HepG2 (cell line): ENCODE results near the gene CELSR3. TPM values are rescaled to one million over a fixed set of nuclear protein-coding genes. Genes with fewer than 3 reads are reported as not detected.

ENCODE experiments used
- ATAC-seq: fragments of 200-7000 bp; cut with Tn5 transposase; 3 replicates; pipeline ENCODE4 v1.9.1; 2020; ENCODE audit warnings: mild to moderate bottlenecking, moderate library complexity
- BruUV-seq: library from RNA; stranded (reverse); fragments of 400-500 nt; replicated peaks from 2 replicates; lab custom pipeline; 2021; lab: Mats Ljungman, UMichigan
- CTCF ChIA-PET: fragments of 300-600 bp; formaldehyde crosslinking; extraction: SDS; loops from one replicate; lab custom pipeline; 2021; ENCODE audit warnings: low total read pairs, inconsistent platforms, low intra/inter-chr PET ratio; lab: Yijun Ruan, JAX
- POLR2A ChIA-PET: fragments of 350-600 bp; sonication (Branson Sonifier 250); formaldehyde crosslinking; loops from one replicate; lab custom pipeline; 2020; ENCODE audit warnings: antibody characterized with exemption, inconsistent platforms; lab: Yijun Ruan, JAX
- DNase-seq: peaks from one replicate; pipeline ENCODE4 v3.0.0-alpha.2; 2015; ENCODE audit warnings: low spot score
- FAIRE-seq: peaks from 3 replicates; lab custom pipeline; 2011; peaks lifted over from hg19 to GRCh38; lab: Jason Lieb, UNC
- H2AFZ ChIP-seq: one replicate; pipeline ENCODE4 v1.6.1; 2011; ENCODE audit warnings: low read length, inconsistent platforms
- H3K27ac ChIP-seq: fragments of 300-600 bp; 3 replicates; pipeline ENCODE4 v1.8.0; 2011; ENCODE audit warnings: mixed run types, mild to moderate bottlenecking, mixed read lengths, low read length, inconsistent platforms; ENCODE audit not compliant: insufficient read depth; ENCODE audit errors: extremely low read length
- H3K27me3 ChIP-seq, 2 experiments: fragments of 200-600 bp in 1 of 2; 2 replicates in 1 of 2; 3 replicates in 1 of 2; pipeline versions ENCODE4 v1.6.0 to v1.8.0; 2011; ENCODE audit warnings: low read length in 2 of 2, mild to moderate bottlenecking in 2 of 2, moderate library complexity in 2 of 2, inconsistent platforms in 1 of 2; ENCODE audit not compliant: insufficient read depth in 2 of 2, control insufficient read depth in 1 of 2
- H3K36me3 ChIP-seq, 2 experiments: fragments of 200-600 bp in 1 of 2; replicated peaks in 1 of 2; 2 replicates in 1 of 2; 3 replicates in 1 of 2; pipeline versions ENCODE4 v1.5.1 to v1.8.0; 2011; ENCODE audit warnings: low read length in 2 of 2, inconsistent platforms in 1 of 2; ENCODE audit not compliant: insufficient read depth in 2 of 2, control insufficient read depth in 1 of 2
- H3K4me1 ChIP-seq: 2 replicates; pipeline ENCODE4 v1.5.1; 2012; ENCODE audit warnings: low read length, inconsistent platforms; ENCODE audit not compliant: insufficient read depth
- H3K4me2 ChIP-seq: 2 replicates; pipeline ENCODE4 v1.6.0; 2011; ENCODE audit warnings: low read depth, low read length, inconsistent platforms
- H3K4me3 ChIP-seq, 3 experiments: fragments of 200-600 bp in 1 of 3; sonication (generic), shearing (Covaris generic) in 1 of 3; replicated peaks in 1 of 3; 2 replicates each; pipeline ENCODE4 v1.5.1; 2011 to 2016; ENCODE audit warnings: low read length in 3 of 3, inconsistent platforms in 2 of 3, low read depth in 2 of 3, mild to moderate bottlenecking in 2 of 3, control low read depth in 1 of 3, mixed read lengths in 1 of 3; ENCODE audit not compliant: insufficient read depth in 1 of 3
- H3K79me2 ChIP-seq: one replicate; pipeline ENCODE4 v1.6.1; 2011; ENCODE audit warnings: low read length, inconsistent platforms; ENCODE audit not compliant: insufficient read depth
- H3K9ac ChIP-seq: 2 replicates; pipeline ENCODE4 v1.6.0; 2011; ENCODE audit warnings: mild to moderate bottlenecking, low read depth, low read length, inconsistent platforms; ENCODE audit not compliant: insufficient read depth
- H3K9me3 ChIP-seq: 2 replicates; pipeline ENCODE4 v1.5.1; 2012; ENCODE audit warnings: mild to moderate bottlenecking, low read length
- H4K20me1 ChIP-seq: 2 replicates; pipeline ENCODE4 v1.6.0; 2011; ENCODE audit warnings: inconsistent platforms, mild to moderate bottlenecking, low read length, moderate library complexity; ENCODE audit not compliant: insufficient read depth
- AKAP8 ChIP-seq: sonication (generic); formaldehyde crosslinking; IDR thresholded peaks from 2 replicates; pipeline ENCODE4 v1.5.1; 2020; ENCODE audit warnings: mild to moderate bottlenecking, missing genetic modification reagents
- POLR2A ChIP-seq, 2 experiments: IDR thresholded peaks; 2 replicates each; pipeline ENCODE4 v1.6.1; 2011; ENCODE audit warnings: low read depth in 2 of 2, low read length in 2 of 2, mild to moderate bottlenecking in 1 of 2, moderate library complexity in 1 of 2; ENCODE audit not compliant: insufficient read depth in 1 of 2
- POLR2G ChIP-seq: fragments of 200-400 bp; formaldehyde crosslinking; IDR thresholded peaks from 2 replicates; pipeline ENCODE4 v1.6.1; 2018; ENCODE audit warnings: mild to moderate bottlenecking, low read depth, low read length, moderate library complexity
- RAD51 ChIP-seq: fragments of 450-650 bp; IDR thresholded peaks from 2 replicates; pipeline ENCODE4 v1.6.1; 2016; ENCODE audit warnings: borderline replicate concordance
- ZFP90 ChIP-seq: sonication (generic); formaldehyde crosslinking; IDR thresholded peaks from 2 replicates; pipeline ENCODE4 v1.8.0; 2022; ENCODE audit warnings: missing genetic modification reagents, mild to moderate bottlenecking, inconsistent platforms, borderline replicate concordance
- ZNF558 ChIP-seq: sonication (generic); formaldehyde crosslinking; IDR thresholded peaks from 2 replicates; pipeline ENCODE4 v1.9.0; 2022; ENCODE audit warnings: mild to moderate bottlenecking, missing genetic modification reagents, borderline replicate concordance
- WGBS: methylation state at CpG from one replicate; pipeline ENCODE4 v1.1.6; 2017; ENCODE audit warnings: low lambda C conversion rate; 5-methylcytosine and 5-hydroxymethylcytosine counted together
- in situ Hi-C: cut with HindIII; loops from 2 replicates; pipeline ENCODE4 v1.10.0; 2017; ENCODE audit warnings: low pct_unique_long_range_greater_than_20kb; ENCODE audit not compliant: extremely low pct_ligation_motif_present
- intact Hi-C: fragments of 100-400 bp; cut with micrococcal nuclease; formaldehyde crosslinking; loops from one replicate; pipeline ENCODE4 v1.10.0; 2022; ENCODE audit not compliant: unreplicated experiment
- polyA plus RNA-seq, 8 experiments: library from polyadenylated mRNA; depleted of rRNA in 3 of 8; stranded (reverse) in 7 of 8; unstranded in 1 of 8; fragments of >200 nt; fragmentation: Illumina TruSeq in 4 of 8; extraction: Trizol in 4 of 8; gene quantifications; 2 replicates each; pipeline versions ENCODE4 v1.2.1 to v1.2.3, GENCODE V29; 2011 to 2016; ENCODE audit warnings: low read depth in 4 of 8, missing spikeins in 1 of 8, mixed read lengths in 1 of 8; ENCODE audit not compliant: insufficient read depth in 1 of 8
- total RNA-seq, 5 experiments: library from RNA; depleted of rRNA; stranded (reverse); fragments of >200 nt; fragmentation: Illumina TruSeq; extraction: Trizol; gene quantifications; 2 replicates each; pipeline ENCODE4 v1.2.3, GENCODE V29; 2016; ENCODE audit warnings: low read depth in 1 of 5
- TF ChIP-seq, protein P1 (sequence below): sonication (generic); formaldehyde crosslinking; IDR thresholded peaks from 2 replicates; pipeline ENCODE4 v1.8.1; 2023; ENCODE audit warnings: missing genetic modification reagents, inconsistent platforms, borderline replicate concordance
- TF ChIP-seq, protein P2 (sequence below): sonication (generic); formaldehyde crosslinking; IDR thresholded peaks from 2 replicates; pipeline ENCODE4 v1.4.0; 2020; ENCODE audit warnings: missing genetic modification reagents, borderline replicate concordance
- TF ChIP-seq, protein P3 (sequence below): sonication (generic); formaldehyde crosslinking; IDR thresholded peaks from 2 replicates; pipeline ENCODE4 v1.5.1; 2020; ENCODE audit warnings: mild to moderate bottlenecking, missing genetic modification reagents, moderate library complexity
- TF ChIP-seq, protein P4 (sequence below): sonication (generic); formaldehyde crosslinking; conservative IDR thresholded peaks from 2 replicates; pipeline ENCODE4 v1.5.0; 2020; ENCODE audit warnings: missing genetic modification reagents

CELSR3 gene
- total and polyA plus RNA-seq, 2 of the 13 experiments (the other 11 are each of a cell fraction or from before 2014, with no cell fraction given): 5.4 to 6.7 TPM

DNA sequence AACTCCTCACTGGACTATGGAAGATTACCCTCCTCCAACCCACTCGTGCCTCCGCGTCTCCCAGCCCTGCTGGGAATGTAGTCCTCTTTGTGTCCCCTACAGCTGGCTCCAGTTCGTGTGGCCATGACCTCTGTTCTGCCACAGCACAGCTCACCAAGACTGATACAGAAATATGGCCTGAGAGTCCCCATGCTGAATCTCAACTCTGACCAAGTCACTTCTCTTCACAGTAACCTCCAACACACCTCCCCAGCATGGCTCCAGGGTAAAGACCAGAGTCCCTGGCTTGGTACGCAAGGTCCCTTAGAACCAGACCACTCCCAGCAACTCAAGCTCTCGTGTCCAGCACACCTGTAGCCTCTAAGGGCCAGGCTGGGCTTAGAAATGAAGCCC lies 65.3 kb downstream of the CELSR3 start (continued):
- TF ChIP-seq ZNF558 (CRISPR knock-in tag) (no peak), RAD51 (no peak), ZFP90 (CRISPR knock-in tag) (no peak)
- TF ChIP-seq, protein P1, sequence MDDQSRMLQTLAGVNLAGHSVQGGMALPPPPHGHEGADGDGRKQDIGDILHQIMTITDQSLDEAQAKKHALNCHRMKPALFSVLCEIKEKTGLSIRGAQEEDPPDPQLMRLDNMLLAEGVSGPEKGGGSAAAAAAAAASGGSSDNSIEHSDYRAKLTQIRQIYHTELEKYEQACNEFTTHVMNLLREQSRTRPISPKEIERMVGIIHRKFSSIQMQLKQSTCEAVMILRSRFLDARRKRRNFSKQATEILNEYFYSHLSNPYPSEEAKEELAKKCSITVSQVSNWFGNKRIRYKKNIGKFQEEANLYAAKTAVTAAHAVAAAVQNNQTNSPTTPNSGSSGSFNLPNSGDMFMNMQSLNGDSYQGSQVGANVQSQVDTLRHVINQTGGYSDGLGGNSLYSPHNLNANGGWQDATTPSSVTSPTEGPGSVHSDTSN (CRISPR knock-in tag): no peak
- TF ChIP-seq, protein P2, sequence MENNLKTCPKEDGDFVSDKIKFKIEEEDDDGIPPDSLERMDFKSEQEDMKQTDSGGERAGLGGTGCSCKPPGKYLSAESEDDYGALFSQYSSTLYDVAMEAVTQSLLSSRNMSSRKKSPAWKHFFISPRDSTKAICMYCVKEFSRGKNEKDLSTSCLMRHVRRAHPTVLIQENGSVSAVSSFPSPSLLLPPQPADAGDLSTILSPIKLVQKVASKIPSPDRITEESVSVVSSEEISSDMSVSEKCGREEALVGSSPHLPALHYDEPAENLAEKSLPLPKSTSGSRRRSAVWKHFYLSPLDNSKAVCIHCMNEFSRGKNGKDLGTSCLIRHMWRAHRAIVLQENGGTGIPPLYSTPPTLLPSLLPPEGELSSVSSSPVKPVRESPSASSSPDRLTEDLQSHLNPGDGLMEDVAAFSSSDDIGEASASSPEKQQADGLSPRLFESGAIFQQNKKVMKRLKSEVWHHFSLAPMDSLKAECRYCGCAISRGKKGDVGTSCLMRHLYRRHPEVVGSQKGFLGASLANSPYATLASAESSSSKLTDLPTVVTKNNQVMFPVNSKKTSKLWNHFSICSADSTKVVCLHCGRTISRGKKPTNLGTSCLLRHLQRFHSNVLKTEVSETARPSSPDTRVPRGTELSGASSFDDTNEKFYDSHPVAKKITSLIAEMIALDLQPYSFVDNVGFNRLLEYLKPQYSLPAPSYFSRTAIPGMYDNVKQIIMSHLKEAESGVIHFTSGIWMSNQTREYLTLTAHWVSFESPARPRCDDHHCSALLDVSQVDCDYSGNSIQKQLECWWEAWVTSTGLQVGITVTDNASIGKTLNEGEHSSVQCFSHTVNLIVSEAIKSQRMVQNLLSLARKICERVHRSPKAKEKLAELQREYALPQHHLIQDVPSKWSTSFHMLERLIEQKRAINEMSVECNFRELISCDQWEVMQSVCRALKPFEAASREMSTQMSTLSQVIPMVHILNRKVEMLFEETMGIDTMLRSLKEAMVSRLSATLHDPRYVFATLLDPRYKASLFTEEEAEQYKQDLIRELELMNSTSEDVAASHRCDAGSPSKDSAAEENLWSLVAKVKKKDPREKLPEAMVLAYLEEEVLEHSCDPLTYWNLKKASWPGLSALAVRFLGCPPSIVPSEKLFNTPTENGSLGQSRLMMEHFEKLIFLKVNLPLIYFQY: no peak

DNA sequence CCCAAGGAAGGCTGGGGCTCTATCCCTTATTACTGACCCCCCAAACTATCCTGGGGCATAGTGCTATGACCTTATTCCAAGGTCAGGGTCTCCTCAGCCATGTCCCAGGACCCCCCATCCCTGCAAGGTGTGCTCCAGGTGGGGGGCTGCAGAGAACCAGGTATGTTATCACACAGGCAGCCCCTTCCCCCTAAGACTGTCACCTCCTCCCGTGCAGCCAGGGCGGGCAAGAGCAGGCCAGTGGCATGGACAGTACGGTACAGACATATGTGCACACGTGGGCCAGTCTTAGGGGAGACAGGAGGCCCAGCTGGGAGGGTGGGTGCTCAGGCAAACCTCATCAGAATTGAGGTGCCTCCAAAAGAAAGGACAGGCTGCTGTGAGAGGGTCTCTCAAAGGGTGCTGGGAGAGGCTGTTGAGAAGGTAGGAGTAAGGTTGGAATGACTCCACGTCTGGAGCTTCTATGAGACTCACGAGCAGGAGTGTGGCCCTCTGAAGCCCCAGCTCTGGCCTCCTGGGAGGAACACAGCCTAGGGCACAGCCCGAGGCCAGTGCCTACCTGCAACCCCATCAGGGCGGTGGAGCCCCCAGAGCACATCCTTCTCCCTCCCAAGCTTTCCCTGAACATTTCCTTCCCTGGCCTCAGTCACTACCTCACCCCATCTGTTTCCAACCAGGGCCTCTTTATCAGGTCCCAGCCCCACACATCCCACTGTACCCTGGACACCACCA lies 65.8 kb downstream of the CELSR3 start:
- DNase-seq: no peak
- H2AFZ ChIP-seq: no peak overlapping the region
- intact Hi-C loops: no loop called here
- 0 out of 2 replicates have a peak, but pooled peaks cover 8% of the 10 kb centered on the region for H4K20me1 ChIP-seq
- H3K79me2 ChIP-seq: no peaks in the 10 kb centered on the region
- POLR2A ChIA-PET: interaction anchor here (1.0 to 3.3 kb wide), 6 partner anchors 13 to 65 kb away, joined by 3 to 11 read pairs (median 4); partner anchors contain the start of genes SLC26A6 and UQCRC1
- no peak overlapping the region for H3K9ac ChIP-seq
- peak; percentile 8; the same call in 1 of the 3 replicates for ATAC-seq
- H3K4me2 ChIP-seq: no peak overlapping the region
- H3K9me3 ChIP-seq: no peaks in the 10 kb centered on the region
- CTCF ChIA-PET: no interaction called here
- no peaks in the 10 kb centered on the region for H3K27me3 ChIP-seq
- peaks cover 35% of the 10 kb centered on the region for H3K4me1 ChIP-seq
- peaks cover 27 to 42% of the 10 kb centered on the region in 2 experiments; a peak in 4 of 5 replicates for H3K36me3 ChIP-seq
- no TSS peak for BruUV-seq
- H3K27ac ChIP-seq: peak overlapping the region; percentile 0
- in situ Hi-C loops: no loop called here
- 88% methylated on average over 7 of the region's 8 CpGs for WGBS
- no peak overlapping the region for H3K4me3 ChIP-seq
- FAIRE-seq: no peak
- TF ChIP-seq, protein P3, sequence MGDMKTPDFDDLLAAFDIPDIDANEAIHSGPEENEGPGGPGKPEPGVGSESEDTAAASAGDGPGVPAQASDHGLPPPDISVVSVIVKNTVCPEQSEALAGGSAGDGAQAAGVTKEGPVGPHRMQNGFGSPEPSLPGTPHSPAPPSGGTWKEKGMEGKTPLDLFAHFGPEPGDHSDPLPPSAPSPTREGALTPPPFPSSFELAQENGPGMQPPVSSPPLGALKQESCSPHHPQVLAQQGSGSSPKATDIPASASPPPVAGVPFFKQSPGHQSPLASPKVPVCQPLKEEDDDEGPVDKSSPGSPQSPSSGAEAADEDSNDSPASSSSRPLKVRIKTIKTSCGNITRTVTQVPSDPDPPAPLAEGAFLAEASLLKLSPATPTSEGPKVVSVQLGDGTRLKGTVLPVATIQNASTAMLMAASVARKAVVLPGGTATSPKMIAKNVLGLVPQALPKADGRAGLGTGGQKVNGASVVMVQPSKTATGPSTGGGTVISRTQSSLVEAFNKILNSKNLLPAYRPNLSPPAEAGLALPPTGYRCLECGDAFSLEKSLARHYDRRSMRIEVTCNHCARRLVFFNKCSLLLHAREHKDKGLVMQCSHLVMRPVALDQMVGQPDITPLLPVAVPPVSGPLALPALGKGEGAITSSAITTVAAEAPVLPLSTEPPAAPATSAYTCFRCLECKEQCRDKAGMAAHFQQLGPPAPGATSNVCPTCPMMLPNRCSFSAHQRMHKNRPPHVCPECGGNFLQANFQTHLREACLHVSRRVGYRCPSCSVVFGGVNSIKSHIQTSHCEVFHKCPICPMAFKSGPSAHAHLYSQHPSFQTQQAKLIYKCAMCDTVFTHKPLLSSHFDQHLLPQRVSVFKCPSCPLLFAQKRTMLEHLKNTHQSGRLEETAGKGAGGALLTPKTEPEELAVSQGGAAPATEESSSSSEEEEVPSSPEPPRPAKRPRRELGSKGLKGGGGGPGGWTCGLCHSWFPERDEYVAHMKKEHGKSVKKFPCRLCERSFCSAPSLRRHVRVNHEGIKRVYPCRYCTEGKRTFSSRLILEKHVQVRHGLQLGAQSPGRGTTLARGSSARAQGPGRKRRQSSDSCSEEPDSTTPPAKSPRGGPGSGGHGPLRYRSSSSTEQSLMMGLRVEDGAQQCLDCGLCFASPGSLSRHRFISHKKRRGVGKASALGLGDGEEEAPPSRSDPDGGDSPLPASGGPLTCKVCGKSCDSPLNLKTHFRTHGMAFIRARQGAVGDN (CRISPR knock-in tag): peak; percentile 28; the same call in 1 of the 2 replicates
- TF ChIP-seq POLR2G: peak; percentile 46
- peak in 1 of 2 experiments; percentile 30; a peak in 1 of 4 replicates for TF ChIP-seq POLR2A (IDR thresholded peaks at IDR 0.05; ENCODE audit: insufficient read depth in 1 of 2, low read depth in 2 of 2, low read length in 2 of 2)
- TF ChIP-seq, protein P4, sequence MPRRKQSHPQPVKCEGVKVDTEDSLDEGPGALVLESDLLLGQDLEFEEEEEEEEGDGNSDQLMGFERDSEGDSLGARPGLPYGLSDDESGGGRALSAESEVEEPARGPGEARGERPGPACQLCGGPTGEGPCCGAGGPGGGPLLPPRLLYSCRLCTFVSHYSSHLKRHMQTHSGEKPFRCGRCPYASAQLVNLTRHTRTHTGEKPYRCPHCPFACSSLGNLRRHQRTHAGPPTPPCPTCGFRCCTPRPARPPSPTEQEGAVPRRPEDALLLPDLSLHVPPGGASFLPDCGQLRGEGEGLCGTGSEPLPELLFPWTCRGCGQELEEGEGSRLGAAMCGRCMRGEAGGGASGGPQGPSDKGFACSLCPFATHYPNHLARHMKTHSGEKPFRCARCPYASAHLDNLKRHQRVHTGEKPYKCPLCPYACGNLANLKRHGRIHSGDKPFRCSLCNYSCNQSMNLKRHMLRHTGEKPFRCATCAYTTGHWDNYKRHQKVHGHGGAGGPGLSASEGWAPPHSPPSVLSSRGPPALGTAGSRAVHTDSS (CRISPR knock-in tag): no peak
- peak; percentile 38 for TF ChIP-seq AKAP8 (CRISPR knock-in tag)
